22Rv1 (cell line): ENCODE measurements around the gene TOR1B.
"Not testable (repeated sequence)": the region's sequence is repeated elsewhere in the genome, so short reads cannot be mapped to it uniquely, and the experiment has no call there.

Experiments used
- H3K27ac ChIP-seq: fragments of 450-650 bp; 2 replicates; pipeline ENCODE4 v1.5.1; 2017
- ZFX ChIP-seq: fragments of 450-650 bp; IDR thresholded peaks from 2 replicates; pipeline ENCODE4 v1.6.1; 2017; ENCODE audit warnings: antibody characterized with exemption, borderline replicate concordance
- TF ChIP-seq, protein P1 (sequence below): fragments of 450-650 bp; IDR thresholded peaks from 2 replicates; pipeline ENCODE4 v1.5.1; 2017; ENCODE audit warnings: mild to moderate bottlenecking

Gene TOR1B

DNA sequence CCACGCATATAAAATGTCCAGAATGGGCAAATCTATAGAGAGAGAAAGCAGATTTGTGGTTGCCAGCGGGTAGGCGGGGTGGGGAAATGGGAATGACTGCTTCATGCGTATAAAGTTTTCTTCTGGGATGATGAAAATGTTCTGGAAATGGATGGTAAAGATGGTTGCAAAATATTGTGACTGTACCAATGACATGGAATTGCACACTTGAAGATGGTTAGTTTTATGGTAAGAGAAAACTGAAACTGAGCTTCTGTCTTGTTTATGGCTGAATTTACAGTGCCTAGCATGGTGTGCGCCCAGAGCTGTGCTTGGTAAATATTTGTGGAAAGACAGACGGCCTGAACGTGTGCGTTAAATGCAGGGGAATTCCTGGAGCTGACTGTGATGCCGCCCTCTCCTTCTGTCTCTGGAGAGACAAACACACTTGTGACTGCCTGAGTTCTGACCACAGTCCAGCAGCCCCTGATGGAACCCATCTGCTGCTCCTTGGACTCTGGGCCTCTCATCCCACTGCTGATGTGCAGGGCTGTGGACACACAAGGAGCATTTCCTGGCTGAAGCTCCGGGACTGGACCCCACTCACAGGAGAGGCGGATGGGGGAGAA is 41.6 kb upstream of the TOR1B start:
- TF ChIP-seq ZFX, result no peak
- TF ChIP-seq, protein P1, sequence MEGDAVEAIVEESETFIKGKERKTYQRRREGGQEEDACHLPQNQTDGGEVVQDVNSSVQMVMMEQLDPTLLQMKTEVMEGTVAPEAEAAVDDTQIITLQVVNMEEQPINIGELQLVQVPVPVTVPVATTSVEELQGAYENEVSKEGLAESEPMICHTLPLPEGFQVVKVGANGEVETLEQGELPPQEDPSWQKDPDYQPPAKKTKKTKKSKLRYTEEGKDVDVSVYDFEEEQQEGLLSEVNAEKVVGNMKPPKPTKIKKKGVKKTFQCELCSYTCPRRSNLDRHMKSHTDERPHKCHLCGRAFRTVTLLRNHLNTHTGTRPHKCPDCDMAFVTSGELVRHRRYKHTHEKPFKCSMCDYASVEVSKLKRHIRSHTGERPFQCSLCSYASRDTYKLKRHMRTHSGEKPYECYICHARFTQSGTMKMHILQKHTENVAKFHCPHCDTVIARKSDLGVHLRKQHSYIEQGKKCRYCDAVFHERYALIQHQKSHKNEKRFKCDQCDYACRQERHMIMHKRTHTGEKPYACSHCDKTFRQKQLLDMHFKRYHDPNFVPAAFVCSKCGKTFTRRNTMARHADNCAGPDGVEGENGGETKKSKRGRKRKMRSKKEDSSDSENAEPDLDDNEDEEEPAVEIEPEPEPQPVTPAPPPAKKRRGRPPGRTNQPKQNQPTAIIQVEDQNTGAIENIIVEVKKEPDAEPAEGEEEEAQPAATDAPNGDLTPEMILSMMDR, result no peak
- no peak overlapping the region for H3K27ac ChIP-seq

DNA sequence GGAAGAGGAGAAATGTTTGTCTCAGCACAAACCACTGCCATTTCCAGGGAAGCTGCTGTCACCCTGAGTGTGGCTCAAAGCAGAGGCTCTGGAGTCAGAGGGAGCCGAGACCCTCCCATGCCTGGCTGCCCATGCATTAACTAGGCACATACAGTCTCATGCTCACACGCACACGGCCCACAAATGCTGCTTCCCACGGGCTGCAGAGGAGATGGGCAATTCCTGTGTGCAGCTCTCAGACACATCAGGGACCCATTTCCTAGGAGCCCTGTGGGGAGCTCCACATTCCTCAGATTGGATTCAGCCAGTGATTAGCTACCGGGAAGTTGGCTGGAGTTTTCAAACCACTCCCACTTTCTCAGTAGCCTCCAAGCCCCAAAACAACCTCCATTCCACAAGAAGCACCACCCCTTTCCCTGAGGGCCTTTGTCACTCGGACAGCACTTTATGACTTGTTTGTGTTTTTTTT is 41.0 kb upstream of the TOR1B start:
- TF ChIP-seq ZFX, result no peak
- TF ChIP-seq, protein P1, result no peak
- H3K27ac ChIP-seq, result no peak overlapping the region

DNA sequence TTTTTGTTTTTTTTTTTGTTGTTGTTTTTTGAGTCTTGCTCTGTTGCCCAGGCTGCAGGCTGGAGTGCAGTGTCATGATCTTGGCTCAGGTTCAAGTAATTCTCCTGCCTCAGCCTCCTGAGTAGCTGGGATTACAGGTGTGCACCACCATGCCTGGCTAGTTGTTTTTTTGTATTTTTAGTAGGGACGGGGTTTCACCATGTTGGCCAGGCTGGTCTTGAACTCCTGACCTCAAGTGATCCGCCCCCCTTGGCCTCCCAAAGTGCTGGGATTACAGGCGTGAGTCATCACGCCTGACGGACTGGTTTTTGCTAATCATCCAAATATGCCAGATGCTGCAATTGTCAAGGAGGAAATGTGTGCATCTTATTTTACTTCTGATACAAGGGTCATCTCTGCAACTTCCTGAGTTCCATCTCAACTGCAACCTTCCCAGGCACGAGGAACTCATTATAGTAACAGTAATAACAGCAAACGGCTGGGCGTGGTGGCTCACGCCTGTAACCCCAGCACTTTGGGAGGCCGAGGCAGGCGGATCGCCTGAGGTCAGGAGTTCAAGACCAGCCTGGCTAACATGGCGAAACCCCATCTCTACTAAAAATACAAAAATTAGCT is 40.5 kb upstream of the TOR1B start:
- H3K27ac ChIP-seq, result not testable (repeated sequence)

DNA sequence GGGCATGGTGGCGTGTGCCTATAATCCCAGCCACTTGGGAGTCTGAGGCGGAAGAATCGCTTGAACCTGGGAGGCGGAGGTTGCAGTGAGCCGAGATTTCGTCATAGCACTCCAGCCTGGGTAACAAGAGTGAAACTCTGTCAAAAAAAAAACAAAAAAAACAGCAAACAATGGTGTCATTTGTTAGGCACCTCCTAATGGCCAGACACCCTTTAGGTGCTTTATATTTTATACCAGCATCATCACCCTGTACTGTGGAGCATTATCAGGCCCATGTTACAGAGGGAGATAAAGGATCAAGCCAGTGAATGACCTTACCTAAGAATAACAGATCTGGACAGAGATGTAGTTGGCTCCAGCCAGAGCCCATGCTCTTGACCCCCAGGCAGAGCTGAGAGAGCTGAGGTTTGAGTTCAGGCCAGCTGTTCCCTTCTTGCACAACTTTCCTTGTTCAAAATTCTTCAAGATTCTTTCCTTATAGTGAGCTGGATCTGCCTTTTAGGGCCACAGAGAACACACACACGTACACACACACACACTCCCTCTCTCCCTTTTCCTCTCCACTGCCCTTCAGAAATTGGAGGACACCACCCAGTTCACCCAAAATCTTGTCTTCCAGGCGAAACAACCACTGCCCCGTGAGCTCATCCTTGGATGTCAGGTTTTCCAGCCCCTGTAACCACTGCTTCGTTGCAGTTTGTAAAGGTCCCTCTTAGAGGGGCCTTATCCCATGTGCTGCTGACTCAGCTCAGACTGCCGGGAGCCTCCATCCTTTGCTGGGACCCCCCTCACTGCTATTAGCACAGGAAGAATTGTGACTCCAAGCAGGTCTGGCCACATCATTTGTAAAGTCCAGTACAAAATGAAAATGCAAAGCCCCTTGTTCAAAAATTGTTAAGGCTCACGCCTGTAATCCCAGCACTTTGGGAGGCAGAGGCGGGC is 39.7 kb upstream of the TOR1B start:
- H3K27ac ChIP-seq, result no peak overlapping the region
- TF ChIP-seq, protein P1, result no peak
- no peak for TF ChIP-seq ZFX

DNA sequence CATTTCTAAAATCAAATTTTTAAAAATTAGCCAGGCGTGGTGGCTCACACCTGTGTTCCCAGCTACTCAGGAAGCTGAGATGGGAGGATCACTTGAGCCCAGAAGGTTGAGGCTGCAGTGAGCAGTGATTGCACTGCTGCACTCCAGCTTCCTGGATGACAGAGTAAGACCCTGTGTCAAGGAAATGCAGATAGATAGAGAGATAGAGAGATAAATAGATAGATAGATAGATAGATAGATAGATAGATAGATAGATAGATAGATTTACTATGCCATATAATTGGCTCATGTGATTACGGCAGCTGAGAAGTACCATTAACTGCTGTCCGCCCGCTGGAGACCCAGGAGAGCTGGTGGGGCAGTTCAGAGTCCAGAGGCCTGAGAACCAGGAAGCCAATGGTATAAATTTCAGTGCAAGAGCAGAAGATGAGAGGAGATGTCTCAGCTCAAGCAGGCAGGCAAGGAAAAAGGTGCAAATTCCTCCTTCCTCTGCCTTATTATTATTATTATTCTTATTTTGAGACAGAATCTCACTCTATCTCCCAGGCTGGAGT is 37.1 kb upstream of the TOR1B start:
- no peak for TF ChIP-seq ZFX
- TF ChIP-seq, protein P1, result no peak
- no peak overlapping the region for H3K27ac ChIP-seq

DNA sequence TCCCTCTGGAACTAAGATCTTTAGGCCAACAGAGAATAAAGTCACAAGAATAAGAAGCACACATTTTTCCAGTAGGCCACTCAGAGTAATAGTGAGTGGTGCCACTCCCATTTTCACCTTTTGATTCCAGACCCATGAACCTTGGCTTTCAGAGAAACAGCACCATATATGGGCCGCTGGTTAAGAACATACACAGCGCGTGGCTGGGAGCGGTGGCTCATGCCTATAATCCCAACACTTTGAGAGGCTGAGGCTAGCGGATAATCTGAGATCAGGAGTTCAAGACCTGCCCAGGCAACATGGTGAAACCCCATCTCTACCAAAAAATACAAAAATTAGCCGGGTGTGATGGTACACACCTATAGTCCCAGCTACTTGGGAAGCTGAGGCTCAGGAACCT is 34.5 kb upstream of the TOR1B start:
- TF ChIP-seq, protein P1, result no peak
- no peak for TF ChIP-seq ZFX
- H3K27ac ChIP-seq, result no peak overlapping the region

DNA sequence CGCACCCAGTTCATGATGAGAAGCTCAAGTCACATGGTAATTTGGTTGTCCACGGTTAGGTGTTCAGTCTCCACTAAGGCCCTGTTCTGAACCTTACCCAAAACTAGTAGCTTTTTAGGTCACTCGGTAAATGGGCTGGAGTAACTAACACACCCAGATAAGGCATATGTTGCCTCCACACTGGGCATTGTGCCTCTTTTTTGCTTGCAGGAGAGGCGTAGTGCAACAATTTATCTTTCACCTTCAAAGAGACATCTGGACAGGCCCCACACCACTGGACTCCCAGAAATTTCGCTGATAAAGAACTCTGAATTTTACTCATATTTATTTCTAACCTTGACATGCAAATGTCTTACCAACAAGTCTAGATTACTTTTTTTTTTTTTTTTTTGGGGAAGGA is 33.3 kb upstream of the TOR1B start:
- no peak overlapping the region for H3K27ac ChIP-seq
- TF ChIP-seq, protein P1, result no peak
- TF ChIP-seq ZFX, result no peak
